Stimulated activated CD4-positive, alpha-beta T cell treated with anti-CD3 and anti-CD28 coated beads, TNF-alpha, amount 100 ng/mL, for 48 hours (primary cell): Measurements from ENCODE around the gene NDUFB4.
A peak's percentile ranks its signal among the peaks of the same experiment; 100 is the strongest.
"Not testable (repeated sequence)": the region's sequence is repeated elsewhere in the genome, so short reads cannot be mapped to it uniquely, and the experiment has no call there.

Experiments
- DNase-seq, 3 donors: peaks; one replicate each; pipeline ENCODE4 v3.0.0-alpha.2; 2020; ENCODE audit warnings: low read depth in 3 of 3

The NDUFB4 gene

GRCh38 chr3:120569222-120570057, 26.7 kb upstream of the NDUFB4 start:
- no peak for DNase-seq

- DNase-seq, result no peak
These were observed 24.1 kb upstream of the NDUFB4 start for GRCh38 chr3:120572027-120572426.

GRCh38 chr3:120587332-120587975, 8.7 kb upstream of the NDUFB4 start:
- no peak for DNase-seq

- DNase-seq, result no peak
These were observed 384 bp upstream of the NDUFB4 start for GRCh38 chr3:120595788-120596115.

- DNase-seq, result no peak
These were observed 702 bp downstream of the NDUFB4 start for GRCh38 chr3:120596853-120597223.

GRCh38 chr3:120597445-120598049, 1.4 kb downstream of the NDUFB4 start:
- no peak for DNase-seq

- no peak for DNase-seq
These were observed 3.1 kb downstream of the NDUFB4 start for GRCh38 chr3:120599211-120599610.

- DNase-seq, result no peak
These were observed 5.4 kb downstream of the NDUFB4 start for GRCh38 chr3:120601554-120601953.

GRCh38 chr3:120602682-120603081, 6.5 kb downstream of the NDUFB4 start:
- DNase-seq, result no peak

- DNase-seq, result no peak
These were observed 8.2 kb downstream of the NDUFB4 start for GRCh38 chr3:120604382-120604781.

- DNase-seq, result no peak
These were observed 8.6 kb downstream of the NDUFB4 start for GRCh38 chr3:120604784-120605183.

GRCh38 chr3:120608506-120608905, 12.4 kb downstream of the NDUFB4 start:
- DNase-seq, result no peak

- no peak for DNase-seq
These were observed 18.6 kb downstream of the NDUFB4 start for GRCh38 chr3:120614765-120615164.

GRCh38 chr3:120615847-120616609, 19.9 kb downstream of the NDUFB4 start:
- no peak for DNase-seq

- DNase-seq, result not testable (repeated sequence)
These were observed 20.6 kb downstream of the NDUFB4 start for GRCh38 chr3:120616745-120617144.

GRCh38 chr3:120622457-120622856, 26.3 kb downstream of the NDUFB4 start:
- no peak for DNase-seq

- DNase-seq, result peak in 1 of 3 donors; percentile 1
These were observed 27.0 kb downstream of the NDUFB4 start for GRCh38 chr3:120622870-120623726.

GRCh38 chr3:120623727-120624093, 27.6 kb downstream of the NDUFB4 start:
- no peak for DNase-seq

GRCh38 chr3:120625159-120625586, 29.0 kb downstream of the NDUFB4 start:
- no peak for DNase-seq

- no peak for DNase-seq
These were observed 38.4 kb downstream of the NDUFB4 start for GRCh38 chr3:120634539-120634938.

- DNase-seq, result no peak
These were observed 40.8 kb downstream of the NDUFB4 start for GRCh38 chr3:120636795-120637401.
